ENCODE data around the gene ACKR4.

- TF ChIP-seq, protein P1, sequence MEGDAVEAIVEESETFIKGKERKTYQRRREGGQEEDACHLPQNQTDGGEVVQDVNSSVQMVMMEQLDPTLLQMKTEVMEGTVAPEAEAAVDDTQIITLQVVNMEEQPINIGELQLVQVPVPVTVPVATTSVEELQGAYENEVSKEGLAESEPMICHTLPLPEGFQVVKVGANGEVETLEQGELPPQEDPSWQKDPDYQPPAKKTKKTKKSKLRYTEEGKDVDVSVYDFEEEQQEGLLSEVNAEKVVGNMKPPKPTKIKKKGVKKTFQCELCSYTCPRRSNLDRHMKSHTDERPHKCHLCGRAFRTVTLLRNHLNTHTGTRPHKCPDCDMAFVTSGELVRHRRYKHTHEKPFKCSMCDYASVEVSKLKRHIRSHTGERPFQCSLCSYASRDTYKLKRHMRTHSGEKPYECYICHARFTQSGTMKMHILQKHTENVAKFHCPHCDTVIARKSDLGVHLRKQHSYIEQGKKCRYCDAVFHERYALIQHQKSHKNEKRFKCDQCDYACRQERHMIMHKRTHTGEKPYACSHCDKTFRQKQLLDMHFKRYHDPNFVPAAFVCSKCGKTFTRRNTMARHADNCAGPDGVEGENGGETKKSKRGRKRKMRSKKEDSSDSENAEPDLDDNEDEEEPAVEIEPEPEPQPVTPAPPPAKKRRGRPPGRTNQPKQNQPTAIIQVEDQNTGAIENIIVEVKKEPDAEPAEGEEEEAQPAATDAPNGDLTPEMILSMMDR (conservative IDR thresholded peaks at IDR 0.05; ENCODE audit: low read depth, low read length) = no peak
- no peak for TF ChIP-seq EZH2 (IDR thresholded peaks at IDR 0.05; ENCODE audit: low read length, unreplicated experiment)
- TF ChIP-seq EZH2phosphoT487 (IDR thresholded peaks at IDR 0.05; ENCODE audit: borderline replicate concordance, low read length) = no peak
Measured at GRCh38 chr3:132569153-132569552, 27.9 kb upstream of the ACKR4 start.
